GM12865 (cell line): ENCODE data around the gene PDE7B.

Experiments
- DNase-seq: peaks from one replicate; pipeline ENCODE4 v3.0.0; 2010; ENCODE audit warnings: low read depth
- H3K4me3 ChIP-seq: 2 replicates; pipeline ENCODE4 v1.5.1; 2011; ENCODE audit warnings: mild to moderate bottlenecking, low read depth, low read length, control low read depth
- CTCF ChIP-seq: IDR thresholded peaks from 2 replicates; pipeline ENCODE4 v1.5.1; 2011; ENCODE audit warnings: low read length, control low read depth, low read depth, inconsistent platforms; ENCODE audit not compliant: insufficient read depth; ENCODE audit errors: missing control alignments

Gene PDE7B

DNA sequence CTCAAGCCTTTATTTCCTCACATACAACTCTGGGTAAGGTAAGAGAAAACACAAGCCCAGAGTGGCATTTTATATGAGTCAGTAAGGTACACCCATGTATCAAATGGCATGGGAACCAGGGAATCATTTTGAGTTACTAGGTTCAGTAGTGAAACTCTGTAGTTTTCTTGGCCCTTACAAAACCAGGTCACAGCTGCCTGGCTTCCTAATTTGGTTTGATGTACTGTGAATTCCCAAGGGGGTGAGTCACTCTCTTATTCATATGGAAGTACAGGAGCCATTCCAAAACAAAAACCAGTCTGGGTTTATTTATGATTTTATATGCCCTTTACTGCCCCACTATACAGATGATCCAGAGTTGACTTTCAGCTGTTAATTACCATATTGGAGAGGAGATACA is 70.7 kb downstream of the PDE7B start:
- H3K4me3 ChIP-seq, result no peak overlapping the region
- no peak for TF ChIP-seq CTCF
- peak; percentile 37 for DNase-seq

- no peak for TF ChIP-seq CTCF
- no peak overlapping the region for H3K4me3 ChIP-seq
- DNase-seq, result no peak
These were observed 71.2 kb downstream of the PDE7B start for GRCh38 chr6:135922746-135923145.

DNA sequence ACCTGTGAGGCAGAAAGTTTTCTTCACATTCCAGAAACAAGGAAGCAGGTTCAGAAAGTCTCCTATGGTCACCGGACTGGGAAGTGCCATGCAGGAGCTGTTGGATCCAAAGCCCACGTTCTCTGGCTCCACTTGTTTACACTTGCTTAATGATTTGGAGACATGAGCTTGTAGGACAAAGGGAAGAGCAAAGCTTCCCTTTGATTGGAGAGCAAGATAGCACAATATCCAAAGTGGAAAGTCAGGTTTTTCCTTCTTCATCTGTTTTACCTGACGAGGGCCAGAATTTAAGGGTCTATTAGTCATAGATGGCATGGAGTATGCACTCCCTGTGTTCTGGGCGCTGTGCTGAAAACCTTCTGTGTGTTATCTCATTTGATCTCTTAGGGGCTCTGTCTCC is 81.2 kb downstream of the PDE7B start:
- no peak for TF ChIP-seq CTCF
- no peak for DNase-seq
- H3K4me3 ChIP-seq, result no peak overlapping the region

DNA sequence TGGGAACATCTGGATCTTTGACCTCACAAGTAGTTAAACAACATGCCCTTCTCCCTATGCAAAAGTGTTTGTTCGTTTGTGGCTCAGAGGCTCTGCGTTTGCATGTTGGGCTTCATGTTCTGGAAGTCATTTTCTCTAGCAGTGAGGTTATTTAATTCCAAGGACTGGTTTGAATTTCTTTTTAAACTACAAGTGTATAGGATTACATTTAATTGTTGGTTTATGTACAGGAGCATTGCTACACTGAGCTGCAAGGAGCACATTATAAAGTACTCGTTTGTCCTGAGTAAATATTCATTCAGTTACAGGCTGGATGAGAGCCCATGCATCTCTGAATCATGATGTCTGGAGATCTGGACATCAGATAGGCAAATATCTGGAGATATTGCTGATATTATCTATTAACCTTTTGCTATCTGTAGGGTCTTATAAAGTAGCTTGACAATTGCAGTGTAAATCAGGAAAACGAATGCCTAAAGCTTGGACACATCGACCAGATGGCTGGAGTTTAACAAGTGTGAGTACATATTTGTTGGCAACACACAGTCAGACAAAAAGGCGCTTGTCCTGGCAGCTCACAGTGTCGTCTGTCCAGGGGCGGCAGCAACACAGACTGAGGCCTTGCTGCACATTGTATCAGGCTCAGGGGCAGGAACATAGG is 84.6 kb downstream of the PDE7B start:
- no peak for DNase-seq
- H3K4me3 ChIP-seq, result no peak overlapping the region
- TF ChIP-seq CTCF, result no peak

- no peak for DNase-seq
- no peak overlapping the region for H3K4me3 ChIP-seq
- no peak for TF ChIP-seq CTCF
These were observed 85.1 kb downstream of the PDE7B start for GRCh38 chr6:135936606-135937005.

DNA sequence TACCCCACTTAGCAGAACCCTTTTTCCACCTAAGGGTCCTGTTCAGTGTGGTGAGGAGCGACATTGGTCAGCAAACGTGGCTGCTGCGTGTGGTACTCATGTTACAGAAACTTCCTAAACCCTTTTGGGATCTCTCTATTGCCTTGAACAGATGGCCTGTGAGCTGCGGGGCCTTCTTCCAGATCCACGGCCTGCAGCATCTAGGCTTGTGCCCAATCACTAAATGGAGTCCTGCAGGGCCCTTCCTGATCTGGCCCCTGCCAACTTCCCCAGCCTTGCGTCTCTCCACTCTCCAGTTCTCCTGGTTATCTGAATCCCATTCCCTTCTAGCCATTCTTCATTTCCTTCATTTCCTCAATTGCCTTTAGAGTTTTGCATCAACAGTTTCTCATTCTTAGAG is 85.6 kb downstream of the PDE7B start:
- no peak for TF ChIP-seq CTCF
- no peak overlapping the region for H3K4me3 ChIP-seq
- no peak for DNase-seq

DNA sequence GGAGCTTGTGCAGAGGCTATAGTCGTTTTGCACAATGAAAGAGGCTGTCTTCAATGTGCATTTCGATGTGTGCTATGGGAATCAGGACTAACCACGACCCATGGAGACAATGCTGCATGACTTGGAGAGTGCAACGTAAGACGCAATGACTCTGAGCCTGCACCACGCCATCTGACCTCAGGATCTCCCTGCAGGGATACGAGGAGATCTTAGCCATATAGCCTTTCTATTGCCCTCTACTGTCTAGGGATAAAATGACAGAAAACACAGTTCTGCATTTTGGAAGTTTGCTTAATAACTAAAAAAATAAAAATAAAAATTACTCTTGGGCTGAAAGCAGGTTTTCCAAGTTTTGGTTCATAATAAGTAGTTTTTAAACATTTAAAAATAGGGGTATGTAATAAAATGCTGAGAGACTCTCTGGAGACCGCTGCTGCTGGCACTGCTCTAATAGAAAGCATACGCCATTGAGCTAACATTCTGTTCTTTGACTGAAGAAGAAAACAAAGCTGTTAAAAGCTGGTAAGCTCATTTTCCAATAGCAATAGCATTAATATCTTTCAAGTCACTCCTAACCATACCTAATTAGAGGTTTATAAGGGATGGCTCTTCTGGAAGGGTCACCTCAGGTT is 87.2 kb downstream of the PDE7B start:
- H3K4me3 ChIP-seq, result no peak overlapping the region
- TF ChIP-seq CTCF, result peak; percentile 10
- peak; percentile 14 for DNase-seq
